Adipose tissue (tissue), 3 donors: ENCODE measurements around the gene NEB. TPM values are rescaled to one million over a fixed set of nuclear protein-coding genes. Genes with fewer than 3 reads are reported as not detected.
"Not testable (repeated sequence)": the region's sequence is repeated elsewhere in the genome, so short reads cannot be mapped to it uniquely, and the experiment has no call there.

Source experiments
- H3K27ac ChIP-seq: one replicate; pipeline ENCODE4 v1.5.1; 2013; ENCODE audit warnings: low read depth, low read length
- WGBS, 3 donors: extraction: QIAGEN DNeasy Blood & Tissue Kit; methylation state at CpG; one replicate each; pipeline ENCODE4 v1.1.7; 2013; 5-methylcytosine and 5-hydroxymethylcytosine counted together
- polyA plus RNA-seq, 3 donors: library from polyadenylated mRNA; stranded (reverse); fragments of 200-250 nt; gene quantifications; one replicate each; pipeline ENCODE4 v1.2.3, GENCODE V29; 2013
- donor health status: healthy with polysubstance abuse.
- donor health status: Bipolar disorder and iron deficiency.
- donor health status: healthy.

Gene NEB
- polyA plus RNA-seq, 3 donors = 0.42 to 1.1 (median 1.0) TPM

DNA sequence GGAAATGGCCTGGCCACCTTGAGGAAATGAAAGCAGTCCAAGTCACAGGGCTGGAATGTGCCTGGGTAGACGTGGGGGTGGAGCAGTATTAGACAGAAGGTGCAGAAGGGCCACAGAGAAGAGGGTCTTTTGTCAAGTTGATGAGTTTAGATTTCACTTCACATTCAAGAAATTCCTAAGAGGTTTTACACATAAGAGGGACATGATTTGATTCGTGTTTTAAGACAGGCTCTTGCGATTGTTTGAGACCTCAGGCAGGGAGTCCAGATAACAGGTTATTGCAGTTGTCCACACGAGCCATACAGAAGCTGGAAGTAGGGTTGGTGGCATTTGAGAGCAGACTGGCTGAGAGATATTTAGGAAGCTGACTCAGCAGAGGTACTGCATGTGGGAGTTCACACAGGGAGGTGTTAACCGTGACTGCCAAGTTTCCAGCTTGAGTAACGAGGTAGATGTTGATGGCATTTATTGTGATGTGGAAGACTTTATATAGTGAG, 64.6 kb downstream of the NEB start:
- WGBS, 3 donors = 58 to 59% (median 58%) methylated on average over 6 of the region's 6 CpGs
- H3K27ac ChIP-seq = no peak overlapping the region

DNA sequence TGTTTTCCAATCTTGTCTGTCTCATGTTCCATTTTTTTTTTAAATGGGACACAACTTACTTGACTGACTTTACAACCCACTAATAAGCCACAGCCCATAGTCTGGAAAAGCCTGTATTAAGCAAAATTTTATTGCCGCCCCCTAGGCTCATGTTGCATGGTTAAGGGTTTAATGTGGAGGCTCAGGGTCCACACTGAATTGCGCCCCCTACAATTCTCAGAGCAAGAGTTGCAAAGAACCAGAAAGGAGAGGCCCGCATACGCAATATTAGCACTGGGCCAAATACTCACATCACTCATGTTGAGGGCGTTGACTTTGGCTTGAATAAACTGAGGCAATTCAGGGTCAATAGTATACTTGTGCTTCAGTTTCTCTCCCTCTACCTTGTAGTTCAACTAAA, 65.5 kb downstream of the NEB start:
- 96 to 98% (median 96%) methylated on average over 5 of the region's 5 CpGs for WGBS, 3 donors
- no peak overlapping the region for H3K27ac ChIP-seq

DNA sequence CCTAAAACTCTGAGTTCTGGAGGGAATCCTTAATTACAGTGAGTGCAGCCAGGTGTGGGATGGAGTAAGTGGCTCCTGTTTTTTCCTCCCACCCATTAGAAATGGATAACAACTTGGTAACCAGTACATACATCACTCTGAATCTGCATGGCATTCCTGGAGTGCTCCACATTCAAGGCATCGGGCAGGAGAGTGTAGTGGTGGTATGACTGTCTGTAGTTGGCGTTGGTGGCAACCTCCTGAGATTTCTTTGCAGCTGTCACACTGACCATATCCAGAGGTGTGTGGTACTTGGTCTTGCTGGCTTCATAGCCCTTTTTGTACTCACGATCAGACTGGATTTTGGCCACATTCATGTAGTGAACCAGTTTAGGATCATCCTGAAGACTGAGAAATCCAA, 68.3 kb downstream of the NEB start:
- no peak overlapping the region for H3K27ac ChIP-seq
- WGBS, 3 donors = 87 to 93% (median 89%) methylated on average over 3 of the region's 3 CpGs

- WGBS, 3 donors = 54 to 77% (median 73%) methylated on average over 1 of the region's 1 CpG
- no peak overlapping the region for H3K27ac ChIP-seq
Measured at GRCh38 chr2:151664520-151664919, 69.8 kb downstream of the NEB start.

GRCh38 chr2:151661625-151662024, 72.7 kb downstream of the NEB start:
- H3K27ac ChIP-seq = no peak overlapping the region
- WGBS, 3 donors = 82 to 87% (median 83%) methylated on average over 2 of the region's 2 CpGs

DNA sequence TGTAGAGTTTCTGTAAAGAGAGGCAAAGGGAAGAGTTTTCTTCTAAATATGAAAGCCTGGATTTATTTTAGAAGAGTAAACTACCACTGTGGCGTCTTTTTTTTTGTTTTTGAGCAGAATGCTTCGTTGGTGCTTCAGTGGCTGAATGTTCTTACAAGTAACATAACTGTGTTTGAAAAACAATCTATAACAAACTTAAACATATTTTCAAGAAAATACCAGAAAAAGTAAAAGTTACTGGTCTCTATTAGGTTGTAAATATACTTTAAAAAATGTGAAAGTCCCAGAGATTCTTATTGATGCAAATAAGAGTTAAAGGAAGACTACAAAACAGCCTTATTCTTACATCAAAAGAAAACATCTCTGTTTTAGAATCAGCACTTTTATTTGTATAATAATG, 76.2 kb downstream of the NEB start:
- no peak overlapping the region for H3K27ac ChIP-seq
- 69 to 82% (median 79%) methylated on average over 2 of the region's 2 CpGs for WGBS, 3 donors

GRCh38 chr2:151657667-151658076, 76.6 kb downstream of the NEB start:
- no peak overlapping the region for H3K27ac ChIP-seq
- WGBS, 3 donors = 49 to 90% (median 58%) methylated on average over 2 of the region's 2 CpGs

DNA sequence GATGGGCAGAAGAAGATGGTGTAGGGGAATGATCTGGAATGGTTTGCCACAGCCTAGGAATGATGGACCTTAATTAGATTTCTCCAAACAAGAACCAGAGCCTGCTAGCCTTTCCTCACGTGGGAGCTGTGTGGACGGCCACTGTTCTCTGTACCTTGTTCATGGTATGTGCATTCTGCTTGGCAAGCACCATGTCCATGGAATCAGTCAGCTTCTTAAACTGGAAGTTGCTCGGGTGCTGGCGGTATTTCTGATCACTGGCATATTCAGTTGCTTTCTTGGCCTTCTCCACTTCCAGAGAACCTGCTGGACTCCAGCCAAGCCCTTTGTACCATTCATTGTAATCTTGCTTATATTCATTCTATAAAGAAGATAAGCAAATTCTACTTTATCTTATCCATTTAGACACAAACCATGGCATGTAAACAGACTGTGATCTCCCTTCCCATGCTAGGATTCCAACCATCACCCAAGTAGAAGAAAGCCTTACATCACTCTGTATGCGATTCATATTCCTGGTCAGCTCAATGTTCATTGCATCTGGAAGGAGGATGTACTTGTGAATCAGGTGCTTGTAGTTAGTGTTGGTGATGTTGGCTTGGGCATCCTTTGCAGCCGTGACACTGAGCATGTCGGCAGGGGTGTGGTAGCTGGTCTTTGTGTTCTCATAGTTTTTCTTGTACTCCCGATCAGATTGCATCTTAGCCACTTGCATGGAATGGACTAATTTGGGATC, 78.4 kb downstream of the NEB start:
- WGBS, 3 donors = 88 to 94% (median 92%) methylated on average over 8 of the region's 8 CpGs
- H3K27ac ChIP-seq = no peak overlapping the region

GRCh38 chr2:151654891-151655290, 79.4 kb downstream of the NEB start:
- no peak overlapping the region for H3K27ac ChIP-seq

- H3K27ac ChIP-seq = no peak overlapping the region
- 90 to 97% (median 94%) methylated on average over 3 of the region's 3 CpGs for WGBS, 3 donors
Measured at GRCh38 chr2:151654085-151654484, 80.2 kb downstream of the NEB start.

DNA sequence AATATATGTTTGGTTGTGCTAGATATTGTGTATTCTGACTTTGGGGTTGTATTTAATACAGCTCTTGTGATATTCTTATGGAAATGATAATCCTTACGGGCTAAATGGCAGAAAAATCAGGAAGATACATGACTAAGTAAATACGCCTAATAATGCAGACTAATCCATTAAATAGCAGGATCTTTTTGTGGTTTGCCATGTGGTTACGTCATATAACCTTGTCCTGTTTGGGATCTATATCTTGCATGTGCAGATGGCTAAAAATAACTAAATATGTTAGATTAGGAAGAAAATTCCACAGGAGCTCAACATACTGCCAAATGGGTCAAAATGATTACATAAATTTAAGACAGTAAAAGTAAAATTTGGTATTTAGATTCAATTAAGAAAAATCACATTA, 83.0 kb downstream of the NEB start:
- 75 to 89% (median 78%) methylated on average over 3 of the region's 3 CpGs for WGBS, 3 donors
- H3K27ac ChIP-seq = no peak overlapping the region

GRCh38 chr2:151650456-151650855, 83.8 kb downstream of the NEB start:
- WGBS, 3 donors = 96 to 99% (median 96%) methylated on average over 3 of the region's 3 CpGs
- no peak overlapping the region for H3K27ac ChIP-seq

- 95 to 99% (median 98%) methylated on average over 3 of the region's 3 CpGs for WGBS, 3 donors
- no peak overlapping the region for H3K27ac ChIP-seq
Measured at GRCh38 chr2:151649966-151650365, 84.3 kb downstream of the NEB start.

DNA sequence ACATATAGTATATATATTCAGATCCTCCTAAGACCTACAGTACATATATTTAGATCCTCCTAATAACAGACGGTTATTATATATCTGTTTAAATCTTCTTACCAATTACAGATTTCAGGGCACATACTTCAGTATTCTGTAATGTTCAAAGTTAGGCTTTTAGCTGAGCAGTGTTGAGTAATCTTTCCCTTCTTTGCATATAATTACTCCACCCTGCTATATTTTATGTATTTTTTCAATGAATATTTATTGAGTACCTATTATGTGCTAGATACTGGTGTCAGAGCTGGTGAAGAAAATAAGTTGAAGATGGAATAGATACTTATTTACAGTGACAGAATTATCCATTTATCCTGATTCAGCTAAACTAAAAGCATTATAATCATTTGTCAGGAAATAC, 84.9 kb downstream of the NEB start:
- 73 to 86% (median 74%) methylated on average over 1 of the region's 1 CpG for WGBS, 3 donors
- H3K27ac ChIP-seq = no peak overlapping the region

DNA sequence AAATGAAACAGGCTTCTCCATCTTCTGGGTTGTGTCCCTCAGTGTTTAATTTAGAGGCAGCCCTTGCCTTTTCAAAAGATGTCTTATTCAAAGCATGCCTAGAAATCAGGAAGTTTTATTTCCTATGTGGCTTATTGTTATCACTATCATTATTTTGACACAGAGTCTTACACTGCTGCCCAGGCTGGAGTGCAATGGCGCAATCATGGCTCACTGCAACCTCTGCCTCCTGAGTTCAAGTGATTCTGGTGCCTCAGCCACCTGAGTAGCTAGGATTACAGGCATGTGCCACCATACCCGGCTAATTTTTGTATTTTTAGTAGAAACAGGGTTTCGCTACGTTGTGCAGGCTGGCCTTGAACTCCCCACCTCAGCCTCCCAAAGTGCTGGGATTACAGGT, 87.8 kb downstream of the NEB start:
- 87 to 97% (median 90%) methylated on average over 4 of the region's 4 CpGs for WGBS, 3 donors
- H3K27ac ChIP-seq = not testable (repeated sequence)

- no peak overlapping the region for H3K27ac ChIP-seq
- 94 to 97% (median 94%) methylated on average over 2 of the region's 2 CpGs for WGBS, 3 donors
Measured at GRCh38 chr2:151644580-151644979, 89.7 kb downstream of the NEB start.

DNA sequence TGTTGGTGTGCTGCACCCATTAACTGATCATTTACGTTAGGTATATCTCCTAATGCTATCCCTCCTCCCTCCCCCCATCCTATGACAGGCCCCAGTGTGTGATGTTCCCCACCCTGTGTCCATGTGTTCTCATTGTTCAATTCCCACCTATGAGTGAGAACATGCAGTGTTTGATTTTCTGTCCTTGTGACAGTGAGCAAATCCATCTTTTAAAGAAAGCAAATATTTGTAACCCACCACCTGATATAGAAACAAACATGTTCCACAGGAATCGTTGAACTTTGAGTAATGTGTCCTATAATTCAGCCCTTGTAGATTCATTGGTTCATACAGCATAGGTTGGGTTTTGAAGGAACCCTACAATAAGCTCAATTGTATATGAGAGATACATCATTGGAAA, 92.4 kb downstream of the NEB start:
- 54 to 91% (median 90%) methylated on average over 2 of the region's 2 CpGs for WGBS, 3 donors
- not testable (repeated sequence) for H3K27ac ChIP-seq

DNA sequence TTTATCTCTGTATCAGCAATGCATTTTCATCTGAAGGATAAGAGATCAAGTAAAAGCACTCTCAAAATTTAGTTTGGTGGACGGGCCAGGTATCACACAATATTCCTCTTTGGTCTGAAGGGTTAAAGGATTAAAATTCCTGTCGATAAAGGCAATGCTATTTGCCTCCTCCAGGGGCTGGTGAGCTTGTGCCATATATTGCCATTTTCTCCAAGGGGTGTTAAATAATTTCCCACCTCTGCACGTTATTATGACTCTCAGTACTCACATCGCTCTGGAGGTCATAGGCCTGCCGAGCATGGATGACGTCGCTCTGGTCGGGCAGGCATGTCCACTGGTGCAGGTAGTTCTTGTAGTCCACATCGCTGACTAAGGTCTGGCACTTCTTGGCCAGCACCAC, 94.2 kb downstream of the NEB start:
- no peak overlapping the region for H3K27ac ChIP-seq
- WGBS, 3 donors = 95 to 98% (median 97%) methylated on average over 9 of the region's 9 CpGs

DNA sequence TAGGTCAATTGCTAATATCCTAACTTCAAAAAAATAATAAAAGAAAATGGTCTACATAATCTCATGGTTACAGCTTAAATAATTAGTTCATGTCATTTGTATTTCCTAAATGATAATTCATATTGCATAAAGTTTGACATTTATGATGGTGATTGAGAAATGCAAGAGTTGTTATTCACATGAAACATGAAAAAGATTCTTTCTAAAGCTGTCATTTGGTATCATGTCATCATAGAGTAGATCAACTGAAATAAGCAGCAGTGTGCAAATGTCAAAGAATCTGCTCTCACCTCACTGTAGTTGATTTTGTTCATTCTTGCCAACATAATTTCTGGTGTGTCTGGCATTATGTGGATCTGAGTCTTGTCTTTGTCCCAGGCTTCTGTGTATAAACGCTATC, 95.3 kb downstream of the NEB start:
- WGBS, 3 donors = 95 to 96% (median 96%) methylated on average over 1 of the region's 1 CpG
- H3K27ac ChIP-seq = no peak overlapping the region

DNA sequence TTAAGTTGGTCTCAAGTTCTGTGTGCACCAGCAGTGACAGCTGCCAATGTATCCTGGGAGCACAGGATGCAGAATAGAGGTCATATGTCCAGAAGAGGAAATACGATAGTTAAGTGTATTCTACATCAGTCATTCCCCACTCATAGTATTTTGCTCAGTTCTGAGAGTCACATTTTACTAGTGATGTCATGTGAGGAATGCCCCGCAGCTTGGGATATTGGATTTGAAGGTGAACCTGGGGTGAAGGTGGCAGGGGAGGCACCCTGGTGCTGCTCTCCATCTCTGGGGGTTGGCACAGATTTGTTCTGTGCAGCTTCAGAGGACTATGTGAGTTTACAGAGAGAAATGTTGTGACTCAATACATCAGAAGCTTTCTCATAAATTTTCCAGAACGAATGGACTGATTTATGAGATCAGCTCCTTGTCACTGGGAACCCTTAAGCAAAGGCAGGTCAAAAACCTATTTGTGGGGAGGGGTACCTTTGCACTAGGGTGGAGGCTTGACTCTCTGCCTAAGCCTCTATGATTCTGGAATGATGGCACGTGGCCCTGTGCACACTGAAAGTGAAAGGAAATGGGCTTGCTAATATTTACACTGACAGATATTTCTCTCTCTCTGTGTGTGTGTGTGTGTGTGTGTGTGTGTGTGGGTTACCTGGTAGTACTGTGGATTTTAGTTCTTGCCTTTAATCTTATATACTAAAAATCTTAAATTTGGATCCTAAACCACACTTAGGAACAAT, 95.9 kb downstream of the NEB start:
- WGBS, 3 donors = 22 to 28% (median 28%) methylated on average over 4 of the region's 4 CpGs
- no peak overlapping the region for H3K27ac ChIP-seq
